ENCODE results near the gene RAB26.

RAB26 gene

DNA sequence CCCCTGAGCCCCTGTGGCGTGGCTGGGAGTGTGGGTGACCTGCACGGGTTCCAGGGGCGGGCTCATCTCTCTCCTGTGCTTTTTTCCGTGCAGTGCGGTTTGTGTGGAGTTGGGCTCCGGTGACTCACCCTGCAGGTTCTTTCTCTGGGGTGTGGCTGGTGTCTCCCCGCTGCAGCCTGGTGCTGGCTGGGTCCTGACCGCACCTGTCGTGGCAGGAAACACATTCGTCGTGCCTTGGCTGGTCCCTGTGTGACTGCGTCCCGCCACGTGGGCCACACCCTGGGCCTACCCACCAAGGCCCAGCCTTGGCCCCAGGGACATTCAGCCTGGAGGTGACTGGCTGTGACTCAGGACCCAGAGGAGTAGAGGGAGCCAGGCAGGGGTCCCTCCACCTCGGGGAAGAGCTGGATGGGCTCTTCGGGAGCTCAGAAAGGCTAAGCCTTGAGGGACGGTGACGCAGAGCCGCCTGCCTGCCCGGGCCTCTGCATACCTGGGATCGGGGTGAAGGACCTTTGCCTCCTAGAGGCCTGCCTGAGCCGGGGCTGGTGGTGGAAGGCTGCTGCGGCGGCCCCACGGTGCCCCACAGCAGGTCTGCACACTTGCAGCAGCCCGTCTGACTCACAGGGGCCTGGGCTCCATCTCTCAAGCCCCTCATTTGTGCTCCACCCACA lies 14.9 kb downstream of the RAB26 start:
- DNase-seq, result no peak

DNA sequence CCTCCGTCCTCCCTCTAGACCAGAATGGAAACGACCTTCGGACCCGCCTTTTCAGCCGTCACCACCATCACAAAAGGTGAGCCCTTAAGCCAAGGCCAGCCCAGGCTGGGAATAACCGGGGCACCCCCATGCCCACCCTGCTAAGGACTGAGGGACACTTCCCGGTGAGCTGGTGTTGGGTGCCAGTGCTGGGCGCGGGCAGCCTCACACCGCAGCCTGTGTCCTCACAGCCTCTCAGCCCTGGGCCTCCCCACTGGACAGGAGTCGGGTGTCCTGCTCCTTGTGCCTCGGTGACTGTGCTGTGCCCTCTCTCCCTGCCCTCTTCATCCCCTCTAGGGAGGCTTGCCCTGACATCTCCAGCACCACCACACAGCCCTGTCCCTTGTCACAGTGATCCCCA lies 17.4 kb downstream of the RAB26 start:
- no peak for DNase-seq

DNA sequence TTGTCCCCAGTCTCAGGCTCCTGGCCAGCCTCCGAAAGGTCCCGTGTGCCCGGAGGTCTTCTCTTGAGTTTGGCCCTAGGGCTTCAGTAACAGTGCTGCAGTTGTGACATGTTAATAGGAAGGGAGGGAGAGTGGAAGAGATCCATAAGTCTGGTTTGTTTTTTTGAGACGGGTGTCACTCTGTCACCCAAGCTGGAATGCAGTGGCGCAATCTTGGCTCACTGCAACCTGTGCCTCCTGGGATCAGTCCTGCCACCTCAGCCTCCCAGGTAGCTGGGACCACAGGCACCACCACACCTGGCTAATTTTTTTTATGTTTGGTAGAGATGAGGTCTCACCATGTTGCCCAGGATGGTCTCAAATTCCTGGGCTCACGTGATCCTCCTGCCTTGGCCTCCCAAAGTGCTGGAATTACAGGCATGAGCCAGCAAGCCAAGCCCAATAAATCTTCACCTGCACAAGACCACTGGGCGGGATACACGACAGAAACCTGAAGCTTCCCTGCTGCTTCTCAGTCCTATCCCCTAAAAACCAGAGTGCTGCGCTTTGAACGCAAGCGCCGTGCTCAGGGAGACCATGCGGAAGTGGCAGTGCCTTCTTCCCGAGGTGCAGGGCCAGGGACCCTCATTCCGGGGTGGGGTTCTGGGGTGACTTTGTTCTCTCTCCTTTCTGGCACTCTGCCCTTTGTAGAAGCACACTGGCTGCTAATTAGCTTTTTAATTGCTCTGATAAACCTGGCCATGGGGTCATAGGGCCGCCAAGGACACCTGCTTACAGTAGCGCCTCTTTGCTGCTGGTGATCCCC lies 18.0 kb downstream of the RAB26 start:
- DNase-seq, result no peak

DNA sequence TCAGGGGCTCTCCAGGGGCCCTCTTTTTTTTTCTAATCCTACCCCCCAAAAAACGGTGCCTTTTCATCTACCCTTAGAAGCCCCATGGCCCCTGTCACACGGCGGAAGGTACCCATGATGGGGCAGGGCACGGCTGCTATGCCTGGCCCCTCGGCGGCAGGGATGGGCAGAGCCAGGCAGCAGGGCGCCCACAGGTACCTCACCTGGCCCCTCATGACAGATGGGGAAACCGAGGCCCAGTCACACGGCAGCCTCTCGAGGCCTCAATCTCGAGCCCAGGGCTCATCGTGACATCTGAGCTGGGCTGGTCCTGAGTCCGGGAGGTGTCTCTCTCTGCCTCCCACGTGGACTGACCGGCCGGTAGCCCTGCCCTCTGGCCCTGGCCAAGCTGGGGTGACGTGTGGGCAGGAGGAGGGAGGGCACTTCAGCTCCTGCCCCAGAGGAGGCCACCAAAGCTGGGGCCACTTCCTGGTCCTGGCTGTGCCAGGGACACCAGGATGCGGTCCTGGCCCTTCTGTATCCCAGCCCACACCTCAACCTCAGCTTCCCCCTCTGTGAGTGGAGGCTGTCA lies 18.7 kb downstream of the RAB26 start:
- DNase-seq, result no peak

DNA sequence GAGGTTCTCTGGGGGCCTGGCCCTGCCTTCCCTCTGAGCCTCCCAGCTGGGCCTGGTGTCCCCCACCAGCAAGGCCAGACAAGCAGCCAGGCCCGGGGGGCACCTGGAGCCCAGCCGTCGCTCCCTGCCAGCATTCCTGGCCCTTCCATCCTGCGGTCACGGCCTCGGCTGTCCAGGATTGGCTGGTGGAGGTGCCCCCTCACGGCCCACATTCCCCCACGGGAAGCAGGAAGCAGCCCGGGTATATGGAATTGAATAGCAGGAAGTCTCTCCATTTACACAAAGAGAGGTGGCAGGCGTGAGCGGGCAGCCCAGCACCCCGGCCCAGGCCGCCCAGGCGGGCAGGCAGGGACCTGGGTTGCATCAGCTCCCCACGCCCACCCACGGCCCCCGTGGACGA lies 21.7 kb downstream of the RAB26 start:
- DNase-seq, result no peak

DNA sequence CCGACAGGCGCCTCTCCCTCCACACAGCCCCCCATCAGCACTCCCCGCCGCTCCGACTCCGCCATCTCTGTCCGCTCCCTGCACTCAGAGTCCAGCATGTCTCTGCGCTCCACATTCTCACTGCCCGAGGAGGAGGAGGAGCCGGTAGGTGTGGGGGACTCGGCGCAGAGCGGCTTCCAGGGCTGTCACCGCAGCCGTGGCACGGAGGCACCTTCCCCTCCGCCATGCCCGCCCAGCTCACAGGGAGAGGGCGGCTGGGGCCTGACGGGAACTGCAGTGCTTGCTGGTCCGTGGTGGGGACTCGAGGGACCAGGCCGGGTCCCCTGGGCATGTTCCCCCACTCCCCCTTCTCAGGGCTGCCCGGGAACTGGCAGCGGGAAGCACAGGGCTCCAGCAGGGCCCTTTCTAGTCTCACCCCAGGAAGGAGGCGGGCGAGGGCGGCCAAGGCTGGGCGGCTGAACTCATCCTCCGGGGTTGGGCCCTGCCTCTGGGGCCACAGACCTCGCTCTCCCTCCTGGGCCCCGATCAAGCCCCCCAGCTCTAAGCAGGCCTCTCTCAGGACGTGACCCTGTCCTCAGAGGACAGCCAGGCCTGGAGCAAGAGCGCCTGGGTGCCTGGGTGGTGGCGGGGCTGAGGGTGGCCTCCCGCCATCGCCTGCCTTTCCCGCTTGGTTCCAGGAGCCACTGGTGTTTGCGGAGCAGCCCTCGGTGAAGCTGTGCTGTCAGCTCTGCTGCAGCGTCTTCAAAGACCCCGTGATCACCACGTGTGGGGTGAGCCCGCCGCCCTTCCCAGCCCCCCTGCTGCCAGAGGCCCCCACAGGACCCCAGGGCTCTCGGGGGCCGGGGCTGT lies 22.4 kb downstream of the RAB26 start:
- no peak for DNase-seq

DNA sequence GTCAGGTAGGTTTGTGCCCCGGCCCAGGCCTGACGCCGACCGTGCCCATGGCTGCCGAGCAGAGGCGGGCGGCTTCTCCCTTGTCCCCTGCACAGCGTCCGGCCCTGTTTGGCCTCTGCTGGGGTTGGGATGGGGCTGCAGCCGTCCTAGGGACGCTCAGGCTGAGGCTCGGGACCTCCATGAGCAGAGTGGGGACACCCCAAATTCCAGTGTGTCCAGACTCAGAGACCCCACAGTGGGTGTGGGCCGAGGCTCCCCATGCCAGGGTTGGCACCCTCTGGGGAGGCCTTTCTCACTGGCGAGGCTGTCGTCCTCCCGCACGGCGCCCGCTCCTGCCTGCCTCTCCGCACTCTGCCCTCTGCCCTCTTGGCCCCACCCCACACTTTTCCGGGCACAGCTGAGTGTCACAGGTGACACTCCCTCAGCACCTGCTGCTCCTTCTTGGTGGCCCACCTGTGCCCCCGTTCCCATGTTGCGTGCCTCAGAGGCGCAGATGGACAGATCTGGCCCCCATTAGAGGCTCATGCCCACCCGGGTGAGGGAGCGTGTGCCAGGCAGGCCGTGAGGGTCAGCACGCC lies 23.3 kb downstream of the RAB26 start:
- DNase-seq, result no peak

DNA sequence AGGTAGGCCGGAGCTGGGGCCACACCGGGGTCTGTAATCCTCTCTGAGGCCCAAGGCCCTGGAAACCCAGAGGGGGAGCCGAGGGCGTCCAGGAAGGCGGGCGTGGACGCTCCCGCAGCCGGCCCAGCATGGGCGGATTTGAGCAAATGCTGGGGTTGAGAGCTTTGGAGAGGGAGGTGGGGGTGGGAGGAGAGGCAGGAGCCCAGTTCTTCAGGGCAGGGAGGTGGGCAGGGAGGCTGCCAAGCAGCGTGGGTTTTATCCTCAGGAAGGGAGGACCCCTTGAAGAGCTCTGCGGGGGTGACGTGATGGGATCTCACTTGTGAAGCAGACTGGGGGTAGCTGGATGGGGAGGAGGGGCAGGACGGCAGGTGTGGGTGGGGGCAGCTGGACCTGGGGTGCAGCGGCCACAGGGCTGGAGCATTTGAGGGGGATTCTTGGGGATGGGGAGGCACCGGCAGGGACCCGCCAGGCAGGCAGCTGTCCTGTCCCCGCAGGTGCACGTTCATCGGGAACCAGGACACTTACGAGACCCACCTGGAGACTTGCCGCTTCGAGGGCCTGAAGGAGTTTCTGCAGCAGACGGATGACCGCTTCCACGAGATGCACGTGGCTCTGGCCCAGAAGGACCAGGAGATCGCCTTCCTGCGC lies 24.4 kb downstream of the RAB26 start:
- no peak for DNase-seq

DNA sequence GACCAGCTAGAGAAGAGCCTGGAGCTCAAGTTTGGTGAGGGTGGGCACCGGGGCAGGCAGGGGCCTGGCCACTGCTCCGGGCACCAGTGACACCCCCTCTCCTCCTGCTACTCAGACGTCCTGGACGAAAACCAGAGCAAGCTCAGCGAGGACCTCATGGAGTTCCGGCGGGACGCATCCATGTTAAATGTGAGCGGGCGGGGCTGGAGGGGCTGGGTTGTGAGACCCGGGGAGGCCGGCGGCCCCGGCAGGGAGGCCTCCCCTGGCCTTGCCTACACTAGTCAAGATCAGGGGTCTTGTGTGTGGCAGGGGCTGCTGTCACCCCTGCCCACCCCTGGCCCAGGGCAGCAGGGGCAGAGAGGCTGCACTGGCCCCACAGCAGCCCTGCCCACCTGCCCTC lies 24.9 kb downstream of the RAB26 start:
- no peak for DNase-seq

DNA sequence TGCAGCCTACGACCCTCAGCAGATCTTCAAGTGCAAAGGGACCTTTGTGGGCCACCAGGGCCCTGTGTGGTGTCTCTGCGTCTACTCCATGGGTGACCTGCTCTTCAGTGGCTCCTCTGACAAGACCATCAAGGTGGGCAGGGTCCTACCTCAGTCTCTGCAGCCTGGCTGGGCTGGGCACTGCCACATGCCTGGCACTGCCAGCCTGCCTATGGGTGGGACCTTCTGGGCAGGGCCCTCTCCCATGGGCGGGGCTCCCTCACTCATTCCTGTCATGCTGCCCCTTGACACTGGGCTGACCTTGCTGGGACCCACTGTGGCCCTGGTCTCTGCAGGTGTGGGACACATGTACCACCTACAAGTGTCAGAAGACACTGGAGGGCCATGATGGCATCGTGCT lies 25.5 kb downstream of the RAB26 start:
- DNase-seq, result no peak

DNA sequence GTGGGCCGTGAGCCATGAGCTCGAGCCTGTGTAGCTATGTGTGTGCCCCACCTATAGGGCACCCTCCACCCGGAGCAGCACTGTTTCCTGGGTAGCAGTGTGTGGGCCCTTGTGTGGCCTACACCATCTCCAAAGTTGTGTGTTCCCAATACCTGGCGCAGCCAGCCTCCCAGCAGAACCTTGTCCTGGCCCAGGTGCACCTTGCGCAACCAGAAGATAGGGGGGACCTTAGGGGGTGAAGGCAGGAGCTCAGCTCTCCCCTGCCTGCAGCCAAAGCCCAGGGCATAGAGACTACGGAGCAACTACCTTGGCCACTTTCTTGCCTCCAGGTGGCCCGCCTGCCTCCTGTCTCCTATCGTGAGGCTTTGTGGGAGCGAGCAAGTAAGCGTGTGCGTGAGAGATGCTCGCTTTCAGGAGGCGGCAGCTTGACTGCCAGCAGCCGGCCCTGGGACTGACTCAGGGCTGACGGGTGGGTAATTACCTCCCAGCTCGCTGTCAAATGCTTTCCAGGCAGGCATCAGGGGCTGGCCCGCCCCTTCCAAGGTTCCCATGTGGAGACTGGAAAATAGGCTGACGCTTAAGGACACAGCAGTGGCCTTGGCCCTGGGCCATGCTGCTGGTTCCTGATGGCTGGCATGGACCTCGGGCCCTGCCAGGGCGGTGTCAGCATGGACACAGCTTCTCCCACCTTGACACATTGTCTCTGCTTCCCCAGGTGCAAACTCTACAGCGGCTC lies 26.1 kb downstream of the RAB26 start:
- DNase-seq, result no peak

DNA sequence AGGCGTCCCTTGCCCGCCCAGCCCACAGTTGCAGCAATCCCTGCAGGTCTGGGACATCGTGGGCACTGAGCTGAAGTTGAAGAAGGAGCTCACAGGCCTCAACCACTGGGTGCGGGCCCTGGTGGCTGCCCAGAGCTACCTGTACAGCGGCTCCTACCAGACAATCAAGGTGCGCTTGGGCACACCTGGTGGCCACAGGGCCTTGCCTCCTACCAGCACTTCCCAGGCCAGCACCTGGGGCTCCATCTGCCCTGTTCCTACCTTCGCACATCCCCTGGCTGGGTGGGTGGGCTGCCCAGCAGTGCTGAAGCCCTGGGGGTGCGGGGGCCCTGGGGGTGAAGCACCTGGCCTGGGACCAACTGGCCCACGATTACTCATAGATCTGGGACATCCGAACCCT lies 27.0 kb downstream of the RAB26 start:
- DNase-seq, result no peak

DNA sequence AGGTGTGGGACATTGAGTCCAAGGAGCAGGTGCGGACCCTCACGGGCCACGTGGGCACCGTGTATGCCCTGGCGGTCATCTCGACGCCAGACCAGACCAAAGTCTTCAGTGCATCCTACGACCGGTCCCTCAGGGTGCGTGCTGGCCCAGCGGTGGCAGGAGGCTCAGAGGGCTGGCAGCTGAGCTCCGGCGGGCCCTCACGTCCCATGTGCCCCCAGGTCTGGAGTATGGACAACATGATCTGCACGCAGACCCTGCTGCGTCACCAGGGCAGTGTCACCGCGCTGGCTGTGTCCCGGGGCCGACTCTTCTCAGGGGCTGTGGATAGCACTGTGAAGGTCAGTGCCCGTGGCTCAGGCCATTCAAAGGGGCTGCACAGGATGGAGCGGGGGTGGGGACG lies 27.6 kb downstream of the RAB26 start:
- DNase-seq, result no peak

DNA sequence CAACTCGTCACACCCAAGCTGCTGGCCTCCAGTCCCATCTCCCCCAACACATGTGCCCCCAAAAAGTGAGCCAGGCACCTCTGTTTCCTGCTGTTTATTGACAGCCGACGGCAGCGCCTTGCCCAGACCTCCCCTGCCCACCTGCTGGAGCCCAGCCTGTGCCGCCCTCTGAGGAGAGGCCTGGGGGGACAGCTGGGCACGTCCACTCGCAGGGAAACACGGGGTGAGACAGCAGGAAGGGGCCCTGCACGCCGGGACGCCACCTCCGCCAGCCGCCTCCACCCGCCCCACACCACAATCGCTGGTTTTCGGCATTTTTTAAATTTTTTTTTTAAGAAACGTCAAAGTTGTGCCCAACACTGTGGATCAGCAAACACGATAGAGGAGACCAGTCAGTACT lies 28.7 kb downstream of the RAB26 start:
- DNase-seq, result no peak

DNA sequence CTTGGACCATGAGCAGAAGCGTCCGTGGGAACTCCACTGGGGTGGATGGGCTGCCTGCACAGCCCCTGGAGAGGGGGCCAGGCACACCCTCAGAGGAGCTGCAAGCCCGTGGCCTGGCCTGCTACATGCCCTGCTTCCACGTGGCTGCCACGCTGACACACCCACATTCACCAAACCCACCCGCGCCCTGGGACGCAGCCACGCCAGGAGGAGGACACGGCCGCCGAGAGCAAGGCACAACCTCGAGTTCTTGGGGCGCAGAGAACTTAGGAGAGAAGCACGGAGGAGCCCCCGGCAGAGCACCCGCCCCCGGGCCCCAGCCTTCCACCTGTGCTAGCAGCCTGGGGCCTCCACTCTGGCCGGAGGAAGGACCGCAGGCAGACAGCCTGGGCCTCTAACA lies 29.1 kb downstream of the RAB26 start:
- DNase-seq, result no peak

DNA sequence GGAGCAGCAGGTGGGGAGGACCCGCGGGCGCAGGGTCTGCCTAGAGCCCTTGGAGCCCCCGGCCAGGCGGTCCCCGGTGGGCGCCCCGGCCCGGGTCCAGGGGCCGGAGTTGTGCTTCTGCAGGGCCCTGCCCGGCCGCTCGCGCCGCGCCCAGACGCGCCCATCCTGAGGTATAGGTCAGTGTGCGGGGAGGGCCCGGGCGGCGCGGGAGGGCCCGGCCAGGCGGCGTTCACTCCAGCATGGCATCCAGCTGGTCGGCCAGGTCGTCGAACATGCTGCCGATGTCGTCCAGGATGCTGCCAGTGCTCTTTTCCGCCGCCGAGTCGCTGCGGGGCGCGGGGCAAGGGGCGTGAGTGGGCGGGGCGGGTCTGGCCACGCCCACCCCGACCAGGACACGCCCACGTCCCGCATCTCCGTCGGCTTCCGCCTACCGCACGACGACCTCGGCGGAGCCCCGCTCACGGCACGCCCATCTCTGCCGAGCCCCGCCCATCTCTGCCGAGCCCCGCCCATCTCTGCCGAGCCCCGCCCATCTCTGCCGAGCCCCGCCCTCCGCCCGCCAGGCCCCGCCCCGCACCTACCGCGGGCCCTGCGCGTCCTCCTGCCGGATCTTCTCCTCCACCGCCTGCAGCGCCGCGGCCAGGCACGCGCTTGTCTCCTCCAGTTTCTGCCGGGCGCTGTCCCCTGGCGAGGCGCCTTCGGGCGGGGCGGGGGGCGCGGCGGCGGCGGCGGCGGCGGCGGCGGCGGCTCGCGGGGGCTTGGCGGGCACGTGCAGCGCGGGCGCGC lies 30.1 kb downstream of the RAB26 start:
- peak; percentile 64 for DNase-seq

DNA sequence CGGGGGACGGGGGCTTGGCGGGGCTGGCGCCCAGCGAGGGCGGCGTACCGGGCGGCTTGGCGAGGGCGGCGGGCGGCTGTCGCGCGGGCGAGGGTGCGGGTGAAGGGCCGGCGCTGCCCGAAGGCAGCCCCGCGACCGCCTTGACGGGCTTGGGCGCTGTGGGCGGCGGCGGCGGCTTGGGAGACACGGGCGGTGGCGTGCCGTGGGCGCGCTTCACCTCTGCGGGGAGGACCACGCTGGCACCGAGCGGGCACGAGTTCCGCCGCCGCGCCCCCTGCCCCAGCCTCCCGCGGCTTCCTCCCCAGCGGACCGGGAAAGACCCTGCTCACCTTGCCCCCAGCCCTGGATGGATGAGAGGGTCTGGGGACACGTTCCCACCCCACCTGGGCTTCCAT lies 30.7 kb downstream of the RAB26 start:
- no peak for DNase-seq

DNA sequence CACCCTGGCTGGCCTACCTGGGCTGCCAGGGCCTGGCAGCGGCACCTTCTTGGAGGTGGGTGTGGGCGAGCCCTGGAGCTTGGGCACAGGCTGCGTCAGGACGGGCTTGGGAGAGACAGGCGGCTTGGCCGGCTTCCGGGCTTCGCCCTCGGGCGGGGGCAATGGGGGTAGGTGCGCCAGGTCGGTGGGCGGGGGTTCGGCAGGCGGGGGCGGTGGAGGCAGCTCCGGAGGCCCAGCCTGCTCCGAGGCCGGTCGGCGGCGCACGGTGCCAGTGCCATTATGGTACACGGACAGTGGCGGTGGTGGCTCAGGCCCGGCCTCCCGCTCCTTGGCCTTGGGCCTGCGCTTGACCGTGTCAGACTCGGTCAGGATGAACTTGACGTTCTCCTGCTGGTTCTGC lies 31.2 kb downstream of the RAB26 start:
- no peak for DNase-seq

DNA sequence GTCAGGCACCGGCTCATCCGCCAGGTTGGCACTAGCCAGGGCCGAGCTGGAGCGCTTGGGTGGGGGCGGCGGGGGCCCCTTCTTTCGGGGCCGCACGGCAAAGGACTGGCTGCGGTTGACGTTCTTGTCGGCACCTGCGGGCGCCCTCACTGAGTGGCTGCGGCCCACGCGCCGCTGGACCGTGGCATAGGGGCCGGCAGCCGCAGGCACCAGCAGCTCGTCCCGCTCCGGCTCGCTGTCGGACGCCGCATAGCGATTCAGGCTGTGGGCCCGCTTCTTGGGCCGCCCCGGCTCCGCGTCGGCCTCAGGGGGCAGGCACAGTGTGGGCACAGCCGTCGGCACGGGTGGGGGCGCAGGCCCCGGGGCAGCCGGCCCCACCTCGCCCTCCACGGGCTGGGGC lies 32.0 kb downstream of the RAB26 start:
- no peak for DNase-seq

DNA sequence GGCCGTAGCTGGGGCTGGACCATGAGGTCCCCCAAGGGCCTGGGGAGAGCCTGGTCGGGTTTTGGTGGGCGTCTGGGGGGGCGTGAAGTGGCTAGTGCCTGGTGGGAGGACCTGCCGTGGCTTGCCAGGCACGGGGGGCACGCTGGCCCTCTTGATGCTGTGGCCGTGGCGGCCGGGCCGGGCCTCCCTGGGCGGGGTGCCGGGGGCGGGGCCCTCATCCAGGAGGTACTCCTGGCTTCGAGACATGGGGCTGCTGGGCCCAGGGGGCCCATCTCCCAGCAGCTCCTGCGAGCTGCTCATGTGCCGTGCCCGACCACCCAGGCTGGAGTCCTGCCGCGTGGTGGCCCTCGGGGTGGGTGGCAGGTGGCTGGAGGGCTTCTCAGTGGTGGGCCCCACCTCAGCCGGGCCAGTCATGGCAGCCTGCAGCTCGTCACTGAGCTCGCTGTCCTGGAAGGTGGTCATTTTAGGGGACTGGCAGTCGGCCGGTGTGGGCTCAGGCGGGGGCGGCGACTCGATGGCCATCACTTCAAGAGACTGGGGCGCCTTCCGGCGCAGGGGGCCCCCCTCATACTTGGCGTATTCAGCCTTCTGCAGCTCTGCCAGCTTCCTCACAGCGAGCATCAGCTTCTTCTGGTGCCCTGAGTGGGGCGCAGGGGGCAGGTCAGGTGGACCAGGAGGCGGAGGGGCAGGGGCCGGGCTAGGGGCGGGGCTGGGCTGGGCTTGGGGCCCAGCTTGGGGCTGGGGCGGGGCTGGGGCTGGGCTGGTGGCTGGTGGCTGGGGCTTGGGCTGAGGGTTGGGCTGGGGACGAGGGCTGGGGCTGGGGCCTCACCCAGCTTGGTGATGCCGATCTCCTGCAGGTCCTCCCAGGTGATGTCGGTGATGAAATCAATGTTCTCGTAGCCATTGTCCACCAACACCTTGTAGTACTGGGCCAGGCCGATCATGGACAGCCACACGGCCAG lies 32.8 kb downstream of the RAB26 start:
- DNase-seq, result no peak

All from activated CD4-positive, alpha-beta T cell treated with anti-CD3 and anti-CD28 coated beads for 48 hours (primary cell).